GM18526 (cell line): ENCODE measurements around the gene SHANK1.

Experiments
- POLR2A ChIP-seq: IDR thresholded peaks from 3 replicates; pipeline ENCODE4 v1.6.1; 2011; ENCODE audit not compliant: insufficient read length; ENCODE audit errors: extremely low read depth

The SHANK1 gene

DNA sequence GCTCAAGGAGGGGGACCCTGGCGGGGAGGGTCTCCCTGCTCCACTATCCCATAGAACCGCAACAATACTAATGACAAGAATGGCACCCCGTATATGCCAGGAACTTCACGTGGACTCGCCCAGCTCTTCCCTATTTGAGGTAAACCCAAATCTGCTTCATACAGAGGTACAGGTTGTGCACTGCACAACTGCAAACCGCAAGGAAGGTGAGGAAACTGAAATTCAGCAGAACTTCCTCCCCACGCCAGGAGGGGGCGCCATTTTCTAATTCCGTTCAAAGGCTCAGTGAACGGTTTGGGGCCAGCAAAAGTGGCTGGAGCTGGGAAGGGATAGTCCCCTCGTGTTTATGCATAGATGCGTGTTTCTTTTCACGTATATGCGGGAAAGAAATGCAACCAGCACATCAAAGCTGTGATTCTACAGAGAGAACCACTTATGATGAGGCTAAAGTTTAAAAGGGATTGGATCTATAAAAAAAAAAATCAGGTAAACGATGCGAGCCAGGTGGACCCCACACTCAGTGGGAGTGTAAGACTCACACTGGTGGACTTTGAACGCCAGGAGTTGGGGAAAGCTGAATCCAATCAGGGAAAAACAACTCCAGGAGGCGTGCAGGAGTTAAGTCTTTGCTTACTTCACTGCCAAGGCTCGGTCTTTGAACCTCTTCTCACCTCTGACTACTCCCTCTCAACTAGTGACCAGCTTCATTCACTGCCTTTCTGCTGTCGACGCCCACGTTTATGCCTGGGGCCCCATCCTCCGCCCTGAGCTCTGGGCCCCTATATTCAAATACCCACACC lies 50.1 kb downstream of the SHANK1 start:
- TF ChIP-seq POLR2A = no peak

DNA sequence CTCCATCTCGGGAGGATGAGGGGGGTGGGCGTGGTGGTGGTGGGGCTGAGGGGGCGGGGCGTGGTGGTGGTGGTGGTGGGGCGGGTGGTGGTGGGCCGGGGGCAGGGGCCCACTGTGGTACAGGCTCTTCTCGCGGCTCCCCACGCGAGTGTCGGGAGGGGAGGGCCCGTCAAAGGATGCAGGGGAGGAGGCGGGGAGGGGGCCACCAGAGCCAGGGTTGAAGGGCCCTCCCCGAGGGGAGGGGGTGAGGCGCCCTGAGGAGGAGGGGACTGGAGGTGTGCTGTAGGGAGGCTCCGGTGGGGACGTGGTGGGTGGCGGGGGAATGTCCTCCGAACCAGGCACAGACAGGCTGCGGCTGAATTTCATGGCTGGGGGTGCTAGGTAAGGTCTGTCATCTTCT lies 50.7 kb downstream of the SHANK1 start:
- TF ChIP-seq POLR2A = no peak

DNA sequence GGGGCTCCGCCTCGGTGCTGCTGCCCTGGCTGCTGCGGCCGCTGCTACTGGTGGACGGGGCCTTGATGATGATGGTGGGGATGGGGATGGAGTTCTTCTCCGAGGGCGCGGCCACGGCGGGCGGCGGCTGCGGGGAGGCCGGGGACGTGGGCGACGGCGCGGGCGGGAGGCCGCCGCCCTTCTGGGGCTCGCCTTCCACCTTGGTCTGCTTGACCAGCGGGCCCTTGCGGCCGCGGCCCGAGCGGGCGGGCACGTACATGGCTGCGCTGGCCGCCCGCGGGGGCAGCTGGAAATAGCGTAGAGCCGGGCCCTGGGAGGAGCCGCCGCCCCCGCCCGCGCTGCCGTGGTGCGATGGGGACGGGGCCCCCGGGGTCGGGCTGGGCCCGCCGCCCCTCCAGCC lies 51.2 kb downstream of the SHANK1 start:
- TF ChIP-seq POLR2A = no peak

DNA sequence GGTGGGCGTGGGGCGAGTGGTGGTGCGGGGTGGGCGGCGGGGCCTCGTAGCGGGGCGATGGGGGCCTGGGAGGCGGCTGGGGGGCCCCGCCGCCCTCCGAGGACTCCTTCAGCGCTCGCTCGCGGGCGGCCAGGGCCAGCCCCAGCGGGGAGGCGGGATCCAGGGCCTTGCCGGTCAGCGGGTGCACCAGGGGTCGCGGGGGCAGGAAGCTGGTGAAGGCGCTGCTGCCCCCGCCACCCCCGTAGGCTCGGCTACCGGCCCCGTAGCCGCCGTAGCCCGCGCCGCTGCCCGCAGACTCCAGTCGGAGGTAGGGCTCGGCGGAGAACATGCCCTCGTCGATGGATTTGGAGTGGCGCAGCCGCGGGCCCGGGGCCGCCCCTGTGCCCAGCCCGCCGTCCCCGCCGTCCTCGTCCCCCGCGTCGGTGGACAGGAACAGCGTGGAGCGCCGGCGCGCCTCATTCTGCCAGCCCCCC lies 51.8 kb downstream of the SHANK1 start:
- no peak for TF ChIP-seq POLR2A

DNA sequence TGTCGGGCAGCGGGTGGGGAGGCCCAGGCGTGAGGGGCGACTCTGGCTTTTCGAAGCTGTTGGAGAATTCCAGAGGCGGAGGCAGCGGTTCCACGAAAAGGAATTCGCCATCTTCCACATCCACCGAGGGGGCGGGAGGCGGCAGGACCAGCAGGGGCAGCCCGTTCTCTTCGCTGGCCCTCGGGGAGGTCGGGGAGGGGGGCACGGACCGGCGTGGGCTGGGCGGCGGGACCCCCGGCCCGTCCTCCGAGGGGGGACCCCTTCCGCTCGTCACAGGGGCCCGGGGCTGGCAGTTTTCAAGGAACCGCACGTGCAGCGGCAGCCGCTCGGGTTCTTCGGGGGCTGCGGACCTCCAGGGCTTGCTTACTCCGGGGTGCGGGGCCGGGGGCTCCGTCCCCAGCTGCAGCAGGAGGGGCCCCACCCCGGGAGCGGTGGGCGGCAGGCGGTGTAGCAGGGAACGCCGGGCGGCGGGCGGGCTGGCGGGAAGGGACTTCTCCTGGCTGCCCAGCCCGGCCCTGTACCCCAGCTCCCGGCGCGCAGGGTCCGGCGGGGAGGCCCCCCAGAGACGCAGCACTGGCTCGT lies 52.3 kb downstream of the SHANK1 start:
- TF ChIP-seq POLR2A = no peak

DNA sequence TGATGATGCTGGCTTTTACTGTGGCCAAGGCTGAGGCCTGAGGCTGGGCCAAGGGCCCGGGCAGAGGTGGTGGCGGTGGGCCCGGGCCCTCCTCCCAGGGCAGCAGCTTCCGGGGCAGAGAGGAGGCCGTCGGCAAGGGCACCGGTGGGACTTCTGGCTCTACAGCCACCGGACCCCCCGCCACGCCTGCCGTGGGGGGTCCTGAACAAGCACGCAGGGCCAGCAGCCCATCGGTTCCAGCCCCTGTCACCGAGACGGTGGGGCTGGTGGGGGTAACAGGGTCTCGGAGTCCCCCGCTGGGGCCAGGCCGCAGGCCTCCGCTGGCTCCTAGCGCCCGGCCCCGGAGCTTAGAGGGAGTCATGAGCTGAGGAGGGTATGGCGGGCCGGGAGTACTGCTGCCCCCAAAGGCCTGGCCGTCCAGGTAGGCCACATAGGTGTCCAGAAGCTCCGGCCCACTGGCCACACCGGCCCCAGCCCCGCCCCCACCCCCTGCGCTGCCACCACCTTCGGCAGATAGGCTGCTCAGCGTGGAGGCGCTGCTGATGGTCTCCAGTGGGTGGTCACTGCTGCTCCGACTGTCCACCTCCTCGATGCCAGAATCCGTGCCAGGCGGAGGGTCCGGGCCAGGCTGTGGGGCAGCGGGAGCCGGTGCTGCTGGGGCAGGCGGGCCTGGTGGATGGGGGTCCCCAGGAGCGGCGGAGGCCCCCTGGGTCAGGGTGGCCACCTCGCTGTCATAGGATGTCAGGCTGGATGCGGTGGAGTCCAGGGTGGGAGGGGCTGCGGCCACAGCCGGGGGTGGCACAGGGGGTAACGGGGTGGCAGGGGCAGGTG lies 53.0 kb downstream of the SHANK1 start:
- no peak for TF ChIP-seq POLR2A

DNA sequence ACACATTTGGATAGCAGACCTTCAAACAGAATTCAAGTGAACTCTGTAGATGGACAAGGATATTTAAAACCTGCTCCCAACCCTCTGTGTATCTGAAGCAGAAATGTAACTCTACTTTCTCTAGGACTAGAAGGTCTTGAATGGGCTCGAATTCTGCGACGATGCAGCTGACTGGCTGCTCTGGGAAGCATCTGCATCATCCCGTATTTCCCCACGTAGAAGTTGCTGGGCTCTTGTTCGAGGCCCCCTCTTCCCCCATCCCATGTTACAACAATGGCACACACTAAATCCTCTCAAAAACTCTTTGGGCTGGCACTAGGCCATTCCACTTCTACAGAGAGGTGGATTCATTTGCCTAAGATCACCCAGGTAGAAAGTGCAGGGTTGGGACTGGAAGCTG lies 55.4 kb downstream of the SHANK1 start:
- TF ChIP-seq POLR2A = no peak

DNA sequence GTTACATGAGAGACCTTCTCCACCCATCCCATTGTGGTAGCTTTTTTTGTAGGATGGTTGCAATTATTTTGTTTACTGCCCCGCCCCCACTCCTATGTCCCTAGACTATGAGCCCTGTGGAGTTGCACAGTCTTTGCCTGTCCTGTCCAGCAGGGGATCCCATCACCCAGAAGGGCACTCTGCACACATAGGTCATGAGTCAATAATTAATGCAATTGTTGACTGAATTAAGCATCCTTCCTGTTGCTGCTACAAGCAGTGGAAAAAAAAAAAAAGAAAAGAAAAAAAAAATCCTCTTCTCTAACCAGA lies 56.2 kb downstream of the SHANK1 start:
- no peak for TF ChIP-seq POLR2A

DNA sequence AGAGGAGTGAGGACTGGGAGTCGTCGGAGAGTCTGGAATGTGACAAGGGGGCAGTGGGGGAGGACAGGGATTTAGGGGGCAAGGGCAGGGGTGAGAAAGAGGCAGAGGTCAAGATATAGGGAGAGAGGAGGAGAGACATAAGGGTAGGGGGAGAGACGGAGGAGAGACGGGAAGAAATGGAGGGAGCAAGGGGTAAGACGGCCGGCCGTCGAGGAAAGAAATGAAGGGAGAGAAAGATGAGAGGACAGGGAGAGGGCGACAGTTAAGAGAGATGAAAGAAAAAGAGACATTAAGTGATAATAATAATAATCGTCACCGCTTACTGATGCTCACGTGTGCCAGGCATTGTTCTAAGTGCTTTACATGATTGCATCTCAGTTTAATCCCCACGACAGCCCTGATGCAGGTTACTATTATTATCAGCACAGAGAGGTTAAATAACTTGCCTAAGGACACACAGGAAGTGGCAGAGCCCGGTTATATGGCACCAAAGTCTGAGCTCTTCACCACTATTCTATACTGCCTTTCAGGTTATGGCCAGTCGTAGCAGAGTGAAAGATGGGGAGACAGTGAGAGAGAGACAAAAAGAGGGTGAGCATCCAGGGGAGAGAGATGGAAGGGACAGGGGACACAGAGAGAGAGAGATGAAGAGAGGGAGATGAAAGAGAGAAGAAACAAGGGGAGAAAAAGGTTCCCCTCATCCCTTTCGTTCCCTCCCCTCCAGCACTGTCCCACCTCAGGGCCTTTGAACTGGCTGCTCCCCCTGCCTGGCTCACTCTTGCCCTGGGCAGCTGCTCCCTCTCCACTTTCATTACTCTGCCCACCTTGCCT lies 56.7 kb downstream of the SHANK1 start:
- no peak for TF ChIP-seq POLR2A

DNA sequence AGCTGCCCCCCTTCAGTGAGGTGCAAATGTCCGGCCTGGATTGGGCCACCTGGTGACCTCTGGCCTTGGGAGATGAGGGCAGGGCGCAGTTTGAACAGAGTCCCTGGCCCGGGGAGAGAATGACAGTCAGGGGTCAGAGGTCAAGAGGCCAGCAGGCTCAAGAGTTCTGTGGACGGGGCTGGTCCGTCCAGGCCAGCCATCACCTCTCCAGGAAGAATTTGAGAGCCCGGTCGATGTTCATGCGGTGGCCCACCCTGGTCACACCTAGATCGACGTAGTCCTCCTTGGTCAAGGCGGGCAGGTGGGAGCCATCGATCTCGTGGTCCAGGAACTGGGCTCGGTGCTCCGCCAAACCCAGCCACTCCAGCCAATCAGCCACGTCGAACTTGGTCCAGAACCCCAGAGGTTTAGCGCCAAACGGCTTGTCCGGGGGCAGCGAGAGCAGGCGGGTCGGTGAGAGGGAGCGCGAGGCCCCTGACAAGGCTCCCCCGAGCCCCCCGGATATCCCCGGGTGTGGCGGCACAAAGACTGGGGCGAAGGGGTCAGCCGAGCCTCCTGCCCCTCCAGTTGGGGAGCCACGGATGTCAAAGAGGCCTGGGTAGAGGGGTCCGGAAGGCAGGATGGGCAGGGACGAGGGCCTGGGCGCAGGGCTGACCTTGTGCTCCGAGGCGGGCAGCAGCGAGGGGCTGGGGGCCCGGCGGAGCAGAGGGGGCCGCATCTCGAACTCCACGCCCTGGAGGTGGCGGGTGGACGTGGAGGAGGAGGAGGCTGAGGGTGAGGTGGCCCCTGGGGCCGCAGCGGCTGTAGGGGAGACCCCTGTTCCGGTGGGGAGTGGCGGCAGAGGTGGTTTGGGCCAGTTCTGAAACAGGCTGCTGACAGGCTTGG lies 57.6 kb downstream of the SHANK1 start:
- TF ChIP-seq POLR2A = no peak

DNA sequence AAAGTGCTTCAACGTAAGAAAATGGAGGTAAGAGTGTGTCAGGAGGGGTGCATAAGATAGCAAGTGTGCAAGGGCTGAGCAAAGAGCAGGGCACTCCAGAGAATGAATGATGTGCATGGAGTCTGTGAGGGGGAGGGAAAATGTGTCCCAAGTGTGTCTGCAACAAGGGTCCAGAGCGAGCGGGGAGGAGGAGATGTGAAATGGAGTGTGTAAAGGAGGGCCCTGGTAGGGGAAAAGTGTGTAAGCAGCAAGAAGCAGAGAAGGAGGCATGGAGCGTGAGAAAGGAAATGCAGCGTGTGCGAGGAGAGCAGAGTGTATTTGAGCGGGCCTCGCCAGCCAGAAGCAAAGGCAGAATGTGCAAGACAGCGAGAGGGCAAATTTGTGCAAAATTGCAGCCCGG lies 58.6 kb downstream of the SHANK1 start:
- TF ChIP-seq POLR2A = no peak

DNA sequence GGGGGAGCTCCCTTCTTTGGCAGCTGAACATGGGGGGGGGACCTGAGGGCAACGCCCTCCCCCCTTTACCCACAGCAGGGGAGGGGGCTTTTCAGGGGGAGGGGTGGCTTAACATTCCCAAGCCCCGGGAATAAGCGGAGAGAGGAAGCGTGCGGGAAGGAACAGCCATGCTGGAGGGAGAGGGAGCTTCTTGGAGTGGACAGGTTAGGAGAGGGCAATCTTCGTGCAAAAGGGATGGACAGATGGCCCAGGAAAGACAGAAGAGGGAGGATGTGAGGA lies 59.6 kb downstream of the SHANK1 start:
- no peak for TF ChIP-seq POLR2A

DNA sequence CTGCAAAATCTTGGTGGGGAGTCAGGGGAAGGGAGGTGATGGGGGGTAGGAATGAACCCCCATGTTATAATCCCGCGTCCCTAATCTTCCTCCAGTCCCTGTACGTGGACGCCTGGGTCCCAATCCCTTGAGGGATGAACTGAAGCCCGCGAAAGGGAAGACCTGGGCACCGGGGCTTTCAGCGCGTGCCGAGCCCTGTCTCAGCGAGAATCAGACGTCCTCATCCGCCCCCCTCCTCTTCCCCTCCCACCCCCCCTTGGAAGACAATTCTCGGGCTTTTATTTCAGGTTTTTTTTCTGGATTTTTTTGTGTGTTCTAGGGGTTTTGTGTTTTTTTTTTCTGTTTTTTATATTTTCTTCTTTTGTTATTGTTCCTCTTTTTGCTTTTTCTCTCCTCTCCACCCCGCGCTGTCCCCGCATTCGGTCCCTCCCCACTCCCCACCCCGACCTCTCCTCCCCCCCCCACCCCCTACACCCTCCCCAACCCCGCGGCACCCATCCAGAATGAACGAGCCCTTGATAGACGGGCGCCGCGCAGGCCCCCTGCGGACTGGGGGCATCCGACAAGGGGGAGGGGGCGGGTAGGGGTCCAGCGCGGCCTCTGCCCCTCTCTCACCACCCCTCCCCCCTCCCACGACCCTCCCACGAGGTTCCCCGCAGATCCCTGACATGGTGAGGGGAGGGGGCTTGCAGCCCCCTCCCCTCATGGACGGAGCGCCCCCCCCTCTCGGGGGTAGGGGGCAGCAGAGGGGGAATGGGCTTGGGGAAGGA lies 60.1 kb downstream of the SHANK1 start:
- no peak for TF ChIP-seq POLR2A

DNA sequence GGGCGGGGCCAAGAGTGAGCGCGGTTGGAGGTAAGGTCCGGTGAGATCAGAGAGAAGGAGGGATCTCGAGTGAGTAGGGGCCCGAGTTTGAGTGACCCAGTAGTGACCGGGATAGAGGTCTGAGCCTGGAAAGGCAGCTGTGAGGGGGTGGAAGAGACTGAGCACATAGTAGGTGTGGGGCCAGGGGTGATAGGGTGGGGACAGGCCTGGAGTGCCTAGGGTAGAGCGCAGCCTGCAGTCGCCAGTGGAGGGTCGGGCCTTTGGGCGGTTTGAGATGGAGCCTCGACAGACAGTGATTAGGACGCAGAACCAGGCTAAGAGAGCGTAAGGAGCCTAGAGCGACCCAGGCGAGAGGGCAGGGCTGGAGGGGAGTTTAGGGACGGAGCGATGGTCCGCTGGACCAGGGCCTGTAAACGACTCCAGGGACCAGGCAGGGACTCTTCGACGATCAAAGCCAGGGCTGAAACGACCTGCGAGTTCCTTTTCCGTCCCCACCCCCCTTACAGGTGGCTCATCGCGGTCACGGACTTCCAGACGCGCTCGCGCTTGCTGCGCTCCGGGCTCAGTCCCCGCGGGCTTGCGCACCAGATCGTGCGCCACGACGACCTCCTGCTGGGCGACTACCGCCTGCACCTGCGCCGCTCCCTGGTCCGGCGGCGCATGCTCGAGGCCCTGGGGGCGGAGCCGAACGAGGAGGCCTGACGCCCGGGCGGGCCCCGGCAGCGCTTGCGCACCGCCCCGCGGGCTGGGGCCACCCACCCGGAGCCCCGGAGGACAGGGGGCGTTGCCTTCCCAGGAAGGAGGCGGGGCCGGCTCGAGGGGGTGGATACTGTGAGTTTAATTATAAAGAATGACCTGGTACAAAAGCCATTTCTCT lies 60.9 kb downstream of the SHANK1 start:
- TF ChIP-seq POLR2A = no peak
